Psoas muscle (tissue), 8 donors: ENCODE results near the gene RHOG. TPM values are rescaled to one million over a fixed set of nuclear protein-coding genes. Genes with fewer than 3 reads are reported as not detected.
"Not testable (repeated sequence)": the region's sequence is repeated elsewhere in the genome, so short reads cannot be mapped to it uniquely, and the experiment has no call there.

ENCODE experiments used
- ATAC-seq, 4 donors: fragments of 200-7000 bp; cut with Tn5 transposase; one replicate each; pipeline ENCODE4 v1.9.1; 2020; ENCODE audit warnings: moderate library complexity in 3 of 4, mild to moderate bottlenecking in 2 of 4
- DNase-seq, 2 donors: peaks; one replicate each; pipeline ENCODE4 v3.0.0-alpha.2; 2020
- H3K27ac ChIP-seq: fragments of 200-600 bp; one replicate; pipeline ENCODE4 v1.8.0; 2022
- H3K27me3 ChIP-seq, 3 donors: fragments of 200-600 bp in 1 of 3; one replicate each; pipeline versions ENCODE4 v1.6.1 to v1.8.0; 2013 to 2022; ENCODE audit warnings: low read length in 2 of 3, mild to moderate bottlenecking in 2 of 3, moderate library complexity in 1 of 3; ENCODE audit not compliant: insufficient read depth in 3 of 3
- H3K36me3 ChIP-seq, 2 donors: fragments of 200-600 bp in 1 of 2; one replicate each; pipeline versions ENCODE4 v1.6.1 to v1.8.0; 2013 to 2022; ENCODE audit warnings: low read depth in 1 of 2, mild to moderate bottlenecking in 1 of 2, moderate library complexity in 1 of 2; ENCODE audit not compliant: insufficient read depth in 1 of 2
- H3K4me1 ChIP-seq: fragments of 200-600 bp; one replicate; pipeline ENCODE4 v1.8.0; 2022
- H3K4me3 ChIP-seq: fragments of 200-600 bp; one replicate; pipeline ENCODE4 v1.8.0; 2022; ENCODE audit warnings: mild to moderate bottlenecking
- H3K9me3 ChIP-seq: fragments of 200-600 bp; one replicate; pipeline ENCODE4 v1.8.0; 2022
- CTCF ChIP-seq: fragments of 200-600 bp; IDR thresholded peaks from one replicate; pipeline ENCODE4 v1.8.0; 2022; ENCODE audit warnings: antibody characterized with exemption
- WGBS, 3 donors: extraction: QIAGEN DNeasy Blood & Tissue Kit; methylation state at CpG; one replicate each; pipeline versions ENCODE4 v1.1.6 to v1.1.7; 2013; 5-methylcytosine and 5-hydroxymethylcytosine counted together
- intact Hi-C, 2 donors: fragments of 100-400 bp; cut with DNase I; formaldehyde crosslinking; loops; one replicate each; pipeline versions ENCODE4 v1.11.0 to v1.14.2; 2022
- polyA plus RNA-seq, 3 donors: library from polyadenylated mRNA; stranded (reverse); fragments of 200-250 nt; gene quantifications; one replicate each; pipeline ENCODE4 v1.2.3, GENCODE V29; 2013
- total RNA-seq, 4 donors: library from RNA; stranded (reverse); fragmentation: NEBNext Ultra II Directional in 2 of 4; extraction: Animal tissue kit (Norgen Biotek cat#: 25700) in 2 of 4; gene quantifications; one replicate each; pipeline versions ENCODE4 v1.2.1 to v1.2.4, GENCODE V29; 2021 to 2023
- donor health status: healthy with polysubstance abuse.
- donor health status: DM: no; HTN: no; CAD: no; lungs with moderate emphysema.
- donor health status: Bipolar disorder and iron deficiency.
- donor health status: healthy.
- donor health status: DM: yes; HTN: yes; CAD: no.
- donor health status: DM: no; HTN: no; CAD: no.
- donor health status: DM: no; HTN: no; CAD: no.
- donor health status: DM: yes; HTN: yes; CAD: no.

Gene RHOG
- total and polyA plus RNA-seq, 7 donors = 22.4 to 80.1 (median 40.9) TPM

- H3K36me3 ChIP-seq = peaks cover 2 to 31% of the 10 kb centered on the region in 2 donors
- H3K27me3 ChIP-seq = no peaks in the 10 kb centered on the region
- H3K27ac ChIP-seq = peak overlapping the region; percentile 95
- WGBS, 3 donors = 7 to 12% (median 9%) methylated on average over 14 of the region's 14 CpGs
- TF ChIP-seq CTCF = no peak
- intact Hi-C loops = no loop called here
- ATAC-seq = no peak
- no peak for DNase-seq
- H3K9me3 ChIP-seq = no peaks in the 10 kb centered on the region
- peaks cover 3% of the 10 kb centered on the region for H3K4me1 ChIP-seq
- H3K4me3 ChIP-seq = peak overlapping the region; percentile 90
Observed at GRCh38 chr11:3796346-3796745, 44.4 kb downstream of the RHOG start.

- Histone ChIP-seq H3K4me1 (peaks cover 3% of the 10 kb centered on the region), H3K4me3 (peak overlapping the region; percentile 90), H3K27ac (peak overlapping the region; percentile 95), H3K27me3 (no peaks in the 10 kb centered on the region), H3K36me3 (peaks cover 2 to 35% of the 10 kb centered on the region in 2 donors), H3K9me3 (no peaks in the 10 kb centered on the region)
- ATAC-seq = no peak
- 41 to 52% (median 41%) methylated on average over 6 of the region's 6 CpGs for WGBS, 3 donors
- no peak for TF ChIP-seq CTCF
- DNase-seq = no peak
- intact Hi-C loops = no loop called here
Observed at GRCh38 chr11:3796002-3796311, 44.8 kb downstream of the RHOG start.

GRCh38 chr11:3795131-3796001 lies 45.4 kb downstream of the RHOG start:
- H3K9me3 ChIP-seq = no peaks in the 10 kb centered on the region
- no peaks in the 10 kb centered on the region for H3K27me3 ChIP-seq
- H3K4me3 ChIP-seq = peak overlapping the region; percentile 90
- peak overlapping the region; percentile 95 for H3K27ac ChIP-seq
- H3K36me3 ChIP-seq = peaks cover 2 to 36% of the 10 kb centered on the region in 2 donors
- peaks cover 5% of the 10 kb centered on the region for H3K4me1 ChIP-seq
- DNase-seq (no peak), ATAC-seq (no peak)
- WGBS, 3 donors = 64 to 82% (median 69%) methylated on average over 8 of the region's 8 CpGs
- no peak for TF ChIP-seq CTCF
- intact Hi-C loops = no loop called here

- DNase-seq, H3K27ac ChIP-seq, H3K4me1 ChIP-seq, H3K9me3 ChIP-seq, intact Hi-C loops, H3K4me3 ChIP-seq, ATAC-seq, H3K27me3 ChIP-seq: not testable (repeated sequence)
- 96 to 97% (median 97%) methylated on average over 10 of the region's 10 CpGs for WGBS, 3 donors
- peaks cover 2 to 36% of the 10 kb centered on the region in 2 donors for H3K36me3 ChIP-seq
Observed at GRCh38 chr11:3794387-3794786, 46.4 kb downstream of the RHOG start.

GRCh38 chr11:3786781-3787428 lies 53.9 kb downstream of the RHOG start:
- intact Hi-C loops = no loop called here
- H3K4me3 ChIP-seq = no peak overlapping the region
- no peaks in the 10 kb centered on the region for H3K27me3 ChIP-seq
- peaks cover 0 to 16% of the 10 kb centered on the region in 2 donors for H3K36me3 ChIP-seq
- H3K27ac ChIP-seq = no peak overlapping the region
- H3K9me3 ChIP-seq = no peaks in the 10 kb centered on the region
- no peak for TF ChIP-seq CTCF
- DNase-seq (no peak), ATAC-seq (no peak)
- 58 to 71% (median 60%) methylated on average over 8 of the region's 8 CpGs for WGBS, 3 donors
- H3K4me1 ChIP-seq = peaks cover 37% of the 10 kb centered on the region
